GM12864 (cell line): ENCODE data around the gene PRKAG2.

Experiments
- DNase-seq: peaks from one replicate; pipeline ENCODE4 v3.0.0-alpha.2; 2011; ENCODE audit warnings: low read depth
- H3K4me3 ChIP-seq: 2 replicates; pipeline ENCODE4 v1.5.1; 2011; ENCODE audit warnings: mild to moderate bottlenecking, low read depth, low read length, control low read depth
- CTCF ChIP-seq: IDR thresholded peaks from 2 replicates; pipeline ENCODE4 v1.5.1; 2011; ENCODE audit warnings: low read depth, mild to moderate bottlenecking, moderate library complexity, low read length, control low read depth, inconsistent platforms; ENCODE audit errors: missing control alignments

Gene PRKAG2

GRCh38 chr7:151836927-151837205, 40.0 kb downstream of the PRKAG2 start:
- H3K4me3 ChIP-seq: no peak overlapping the region
- DNase-seq: no peak
- TF ChIP-seq CTCF: no peak

- no peak for TF ChIP-seq CTCF
- no peak overlapping the region for H3K4me3 ChIP-seq
- DNase-seq: no peak
These were observed 40.6 kb downstream of the PRKAG2 start for GRCh38 chr7:151836191-151836926.

- DNase-seq: no peak
- no peak for TF ChIP-seq CTCF
- no peak overlapping the region for H3K4me3 ChIP-seq
These were observed 41.3 kb downstream of the PRKAG2 start for GRCh38 chr7:151835636-151836035.

- DNase-seq: no peak
- TF ChIP-seq CTCF: no peak
- no peak overlapping the region for H3K4me3 ChIP-seq
These were observed 42.5 kb downstream of the PRKAG2 start for GRCh38 chr7:151834271-151835035.

- DNase-seq: no peak
- H3K4me3 ChIP-seq: no peak overlapping the region
- TF ChIP-seq CTCF: no peak
These were observed 43.2 kb downstream of the PRKAG2 start for GRCh38 chr7:151833691-151834090.

- no peak for TF ChIP-seq CTCF
- no peak overlapping the region for H3K4me3 ChIP-seq
- DNase-seq: no peak
These were observed 43.7 kb downstream of the PRKAG2 start for GRCh38 chr7:151833213-151833651.
